ENCODE measurements around the gene ATP6V1G1.
A peak's percentile ranks its signal among the peaks of the same experiment; 100 is the strongest.
"Not testable (repeated sequence)": the region's sequence is repeated elsewhere in the genome, so short reads cannot be mapped to it uniquely, and the experiment has no call there.

ATP6V1G1 gene, protein sequence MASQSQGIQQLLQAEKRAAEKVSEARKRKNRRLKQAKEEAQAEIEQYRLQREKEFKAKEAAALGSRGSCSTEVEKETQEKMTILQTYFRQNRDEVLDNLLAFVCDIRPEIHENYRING

DNA sequence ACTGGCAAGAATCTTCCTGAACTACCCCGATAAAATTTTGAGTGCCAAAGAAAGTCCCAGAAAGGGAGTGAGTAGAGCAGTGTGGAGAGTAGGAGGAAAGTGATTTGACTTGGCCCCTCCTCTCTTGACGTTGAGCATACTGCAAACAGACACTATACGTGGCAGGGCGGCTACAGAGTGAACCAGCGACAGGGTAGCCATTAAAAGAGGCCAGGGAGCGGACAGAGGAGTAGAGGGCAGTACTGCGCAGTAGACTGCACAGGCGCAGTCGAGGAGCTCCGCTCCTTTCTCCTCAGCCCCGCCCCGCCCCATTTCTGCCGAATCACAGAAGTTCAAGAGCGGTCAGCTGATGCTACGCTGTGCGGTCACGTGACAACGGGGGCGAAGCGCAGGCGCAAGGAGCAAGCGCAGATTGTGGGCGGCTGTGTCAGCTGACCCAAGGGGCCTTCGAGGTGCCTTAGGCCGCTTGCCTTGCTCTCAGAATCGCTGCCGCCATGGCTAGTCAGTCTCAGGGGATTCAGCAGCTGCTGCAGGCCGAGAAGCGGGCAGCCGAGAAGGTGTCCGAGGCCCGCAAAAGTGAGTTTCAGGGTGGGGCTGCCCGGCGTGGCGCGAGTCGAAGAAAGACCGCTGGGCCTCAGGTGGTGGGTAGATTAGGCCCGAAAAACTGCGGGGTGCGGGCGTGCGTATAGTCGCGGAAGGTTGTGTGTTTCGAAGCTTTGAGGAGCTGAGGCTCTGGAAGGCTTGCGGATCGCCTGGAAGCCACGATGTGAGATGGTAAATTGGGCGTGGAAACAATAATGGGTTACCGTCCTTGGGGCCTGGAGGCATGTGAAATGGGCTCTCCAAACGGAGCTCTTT, at the start of gene ATP6V1G1:
Gene ATP6V1G1, plus strand, starts transcription at position 425 of the 858 bp plus-strand sequence. Its CDS starts 70 bp downstream, at position 495.
- peak; percentile 95 for ATAC-seq

DNA sequence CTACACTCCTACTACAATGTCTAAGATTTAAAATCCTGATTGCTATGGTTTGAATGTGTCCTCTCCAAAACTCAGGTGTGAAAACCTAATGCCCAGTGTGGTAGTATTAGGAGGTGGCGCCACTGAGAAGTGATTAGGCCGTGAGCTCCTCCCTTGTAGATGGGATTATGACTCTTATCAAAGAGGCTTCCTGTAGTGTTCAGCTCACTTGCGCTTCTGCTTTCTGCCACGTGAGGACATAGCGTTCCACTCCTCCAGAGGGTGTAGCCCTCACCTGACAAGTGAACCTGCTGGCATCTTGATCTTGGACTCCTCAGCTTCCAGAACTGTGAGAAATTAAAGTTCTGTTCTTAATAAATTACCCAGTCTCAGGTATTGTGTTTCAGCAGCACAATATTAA, 49.3 kb upstream of the ATP6V1G1 start:
- ATAC-seq, result peak; percentile 76 to 81

DNA sequence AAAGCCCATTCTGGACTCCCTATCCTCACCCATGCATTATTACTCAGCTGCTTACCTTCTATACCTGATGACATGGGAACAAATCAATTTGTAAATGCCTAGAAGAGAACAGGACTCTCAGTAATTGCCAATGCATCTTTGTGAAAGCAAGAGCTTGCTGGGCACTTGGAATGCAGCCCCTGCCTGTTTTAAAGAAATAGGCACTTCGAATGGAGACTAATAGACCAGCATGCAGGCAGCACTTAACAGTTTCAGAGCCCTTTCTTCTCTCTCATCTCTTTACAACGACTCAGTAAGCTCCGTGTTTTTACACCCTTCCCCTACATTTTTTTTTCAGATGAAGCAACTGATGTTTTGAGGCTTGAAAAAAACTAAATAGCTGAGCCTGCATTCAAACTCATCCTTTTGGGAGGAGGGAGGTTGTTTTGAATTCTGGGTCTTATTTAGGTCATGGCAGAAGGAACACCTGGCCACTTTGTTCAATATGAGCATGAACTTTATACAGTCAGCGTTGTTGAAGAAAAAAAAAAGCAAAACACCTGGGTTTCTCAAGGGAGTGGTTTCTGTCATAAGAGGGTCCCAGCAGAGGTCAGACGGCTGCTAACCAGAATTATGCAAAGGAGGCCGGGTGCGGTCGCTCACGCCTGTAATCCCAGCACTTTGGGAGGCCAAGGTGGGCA, 47.7 kb upstream of the ATP6V1G1 start:
- ATAC-seq, result no peak

DNA sequence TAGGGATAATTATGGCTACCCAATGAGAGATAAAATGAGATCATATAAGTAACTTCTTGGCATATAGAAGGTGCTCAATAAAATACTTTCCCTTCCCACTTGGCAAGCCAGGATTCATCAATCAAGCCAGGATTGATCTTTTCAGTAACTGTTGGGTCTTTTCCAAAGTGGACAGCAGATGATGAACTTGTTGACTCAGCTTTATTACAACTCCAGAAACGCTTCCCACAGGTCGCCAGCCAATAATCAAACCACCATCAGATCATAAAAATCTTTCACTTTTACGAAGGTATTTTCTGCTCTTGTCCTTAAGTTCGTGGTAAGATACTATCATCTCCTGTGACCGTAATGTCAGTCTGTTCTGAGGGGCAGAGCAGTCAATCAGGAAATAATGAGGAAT, 42.5 kb upstream of the ATP6V1G1 start:
- no peak for ATAC-seq

DNA sequence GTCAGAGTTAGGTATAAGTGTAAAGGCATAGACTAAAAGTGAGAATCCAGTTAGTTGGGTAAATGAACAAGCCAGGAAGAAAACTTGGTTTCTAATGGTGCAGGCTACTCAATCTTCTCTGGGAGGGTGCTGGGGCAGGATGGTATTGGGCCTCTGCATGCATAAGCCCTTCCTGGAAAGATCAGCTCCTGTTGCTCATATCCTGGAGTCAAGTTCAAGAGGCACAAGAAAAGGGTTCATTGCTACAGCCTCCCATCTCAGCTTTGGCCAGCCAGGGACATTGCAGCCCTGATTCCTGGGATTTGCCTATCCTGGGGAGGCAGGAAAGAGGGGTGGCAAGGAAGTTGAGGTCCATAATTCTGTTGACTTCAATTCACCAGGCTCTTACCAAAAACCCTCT, 40.7 kb upstream of the ATP6V1G1 start:
- ATAC-seq, result no peak

DNA sequence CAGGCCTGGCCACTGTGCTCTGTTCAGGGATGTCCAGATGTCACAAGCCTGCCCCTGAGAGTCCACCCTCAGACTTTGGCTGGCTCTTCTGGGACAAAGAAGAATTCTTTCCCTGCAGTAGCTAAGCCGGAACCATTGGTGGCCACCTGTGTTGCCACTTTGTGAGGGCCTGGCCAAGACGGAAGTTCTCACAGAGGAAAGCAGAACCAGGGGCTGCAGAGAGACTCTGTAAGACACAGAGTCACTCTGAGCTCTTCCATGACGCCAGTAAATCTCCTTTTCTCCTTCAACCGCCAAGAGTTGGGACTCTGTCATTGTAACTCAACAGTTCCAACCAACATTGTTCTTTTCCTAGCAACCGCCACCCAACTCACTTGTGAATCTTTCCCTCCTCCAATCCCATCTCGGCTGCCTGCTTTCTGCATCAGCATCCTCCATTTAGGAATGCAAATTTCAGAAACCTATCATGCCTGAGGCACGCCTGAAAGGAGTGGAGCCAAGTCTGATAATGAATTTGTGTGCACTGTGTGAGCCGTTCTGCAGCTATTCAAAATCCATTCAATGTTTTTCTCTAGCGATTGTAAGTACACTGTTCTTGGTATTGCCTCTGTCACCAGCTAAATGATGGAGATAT, 37.8 kb upstream of the ATP6V1G1 start:
- no peak for ATAC-seq

- ATAC-seq, result no peak
Observed at GRCh38 chr9:114551750-114552685, 35.6 kb upstream of the ATP6V1G1 start.

DNA sequence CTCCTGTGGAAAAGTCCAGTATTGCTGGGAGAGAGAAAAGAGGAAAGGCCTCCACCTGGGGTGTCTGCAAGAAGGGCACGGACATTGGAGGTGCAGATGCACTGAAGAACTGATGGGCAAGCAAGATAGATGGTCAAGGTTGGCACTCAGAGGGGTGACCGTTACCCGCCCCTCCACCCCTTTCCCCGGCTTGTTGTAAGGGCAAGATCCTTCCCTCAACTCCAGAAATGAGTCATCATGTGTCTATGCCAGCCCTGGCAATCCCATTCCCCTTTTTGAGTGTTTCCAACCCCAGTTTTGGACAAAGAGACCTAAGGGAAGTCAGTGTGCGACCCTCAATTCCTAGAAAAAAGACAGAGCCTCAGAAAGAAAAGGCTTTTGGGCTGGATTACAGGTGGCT, 34.9 kb upstream of the ATP6V1G1 start:
- ATAC-seq, result no peak

DNA sequence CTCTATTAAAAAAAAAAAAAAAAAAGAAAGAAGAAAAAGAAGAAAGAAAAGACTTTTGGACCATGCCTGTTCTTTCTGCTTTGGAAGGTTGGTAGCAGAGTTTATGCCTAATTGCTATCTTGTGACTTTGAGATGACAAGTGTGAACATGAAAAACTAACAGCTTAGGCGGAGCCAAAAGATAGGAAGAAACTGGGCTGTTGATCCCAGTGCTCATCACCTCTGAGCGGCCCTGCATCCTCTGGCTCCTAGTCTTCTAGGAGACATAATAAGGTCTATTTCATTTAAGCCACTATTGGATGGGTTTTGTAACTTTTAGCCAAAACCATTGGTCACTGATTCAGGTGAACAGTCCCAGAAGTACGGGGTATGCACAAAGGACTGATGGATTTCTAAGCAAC, 34.4 kb upstream of the ATP6V1G1 start:
- ATAC-seq, result no peak

GRCh38 chr9:114555696-114556095, 31.9 kb upstream of the ATP6V1G1 start:
- ATAC-seq, result no peak

DNA sequence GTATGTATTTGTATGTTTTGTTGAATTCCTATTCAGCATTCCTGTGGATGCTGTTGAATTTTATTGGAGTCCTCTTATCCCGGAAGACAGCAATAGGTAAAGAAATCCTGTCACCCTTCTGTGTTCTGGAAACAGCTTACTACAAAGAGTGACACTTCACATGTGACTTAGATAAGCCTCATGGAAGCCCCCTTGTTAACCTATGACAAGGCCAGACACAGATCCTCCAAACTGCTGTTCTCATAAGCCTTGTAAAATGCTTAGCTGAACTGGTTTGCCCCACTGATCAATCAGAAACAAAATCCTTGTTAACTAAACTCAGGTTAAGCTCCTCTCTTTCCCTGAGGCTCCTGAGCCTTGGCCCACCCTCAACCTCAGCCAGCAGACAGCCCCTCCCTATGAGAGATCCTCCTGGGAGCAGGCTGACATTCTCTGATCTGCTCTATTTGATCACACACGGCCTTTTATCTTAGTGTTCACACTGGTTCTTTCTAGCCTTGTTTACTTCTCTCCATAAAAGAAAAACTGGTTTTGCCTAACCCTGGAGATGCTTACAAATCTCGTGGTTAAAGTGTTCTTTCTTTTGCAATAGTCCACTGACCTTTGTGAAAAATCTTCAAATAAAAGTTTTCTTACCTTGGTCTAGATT, 29.4 kb upstream of the ATP6V1G1 start:
- no peak for ATAC-seq

DNA sequence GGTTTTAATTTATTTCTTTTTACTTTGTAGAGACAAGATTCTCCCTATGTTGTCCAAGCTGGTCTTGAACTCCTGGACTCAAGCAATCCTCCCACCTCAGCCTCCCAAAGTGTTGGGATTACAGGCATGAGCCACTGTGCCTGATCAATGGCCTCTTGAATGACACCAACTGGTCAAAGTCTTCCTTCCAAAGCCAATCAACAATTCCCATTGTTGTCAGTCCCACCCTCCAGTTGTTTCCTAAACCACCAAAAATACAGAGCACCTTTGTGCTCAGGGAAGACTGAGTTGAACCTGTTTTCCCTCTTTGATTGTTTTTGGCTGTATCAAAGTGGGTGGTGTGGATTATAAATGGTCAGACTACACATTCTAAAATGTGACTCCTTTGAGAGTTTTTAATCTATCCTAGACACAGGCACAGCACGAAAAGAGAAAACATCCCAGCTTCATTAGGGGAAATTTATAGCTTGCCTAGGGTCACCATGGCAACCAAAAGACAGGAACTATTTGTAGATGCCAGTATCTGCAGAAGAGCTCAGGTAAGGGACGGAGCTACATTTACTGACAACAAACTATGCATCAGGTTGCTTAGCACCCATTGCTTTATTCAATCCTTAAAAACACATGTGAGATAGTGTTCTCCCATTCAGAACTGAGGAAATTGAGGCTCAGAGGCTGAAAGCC, 27.6 kb upstream of the ATP6V1G1 start:
- no peak for ATAC-seq

DNA sequence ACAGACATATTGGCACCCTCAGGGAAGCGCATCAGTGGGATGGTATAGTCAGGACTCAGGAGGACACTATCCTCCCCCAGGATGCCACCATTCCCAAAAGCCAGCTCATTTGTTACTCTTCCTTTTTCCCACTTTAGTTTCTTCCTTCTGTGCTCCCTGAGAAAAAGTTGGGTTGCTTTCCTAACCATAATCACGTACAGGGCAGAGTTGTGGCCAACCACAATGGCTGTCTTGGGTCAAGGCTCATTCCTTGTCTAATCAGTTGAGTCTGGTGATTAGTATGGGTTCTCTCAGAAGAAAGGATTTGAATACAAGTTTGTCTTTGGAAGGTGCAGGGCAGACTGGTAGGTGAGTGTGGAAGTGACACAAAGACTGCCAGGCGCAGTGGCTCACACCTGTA, 26.6 kb upstream of the ATP6V1G1 start:
- ATAC-seq, result no peak

DNA sequence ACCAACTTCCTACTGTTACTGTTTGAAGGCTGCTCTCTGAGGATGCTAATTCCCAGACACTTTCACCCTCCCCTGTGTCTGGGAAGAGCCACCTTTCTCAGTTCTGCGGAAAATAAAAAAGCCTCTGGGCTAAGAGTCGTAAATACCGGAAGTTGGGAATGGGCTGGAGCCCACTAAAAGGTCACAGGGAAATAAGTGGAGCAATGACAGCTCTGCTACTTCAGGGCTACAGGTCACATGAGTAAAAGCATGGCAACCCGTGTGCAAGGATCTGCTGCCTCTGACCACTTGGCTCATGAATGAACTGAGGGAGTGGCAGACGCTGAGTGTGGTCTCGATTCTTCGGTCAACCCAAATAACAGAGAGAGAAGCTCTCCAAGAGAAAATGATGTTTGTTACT, 25.8 kb upstream of the ATP6V1G1 start:
- ATAC-seq, result no peak

DNA sequence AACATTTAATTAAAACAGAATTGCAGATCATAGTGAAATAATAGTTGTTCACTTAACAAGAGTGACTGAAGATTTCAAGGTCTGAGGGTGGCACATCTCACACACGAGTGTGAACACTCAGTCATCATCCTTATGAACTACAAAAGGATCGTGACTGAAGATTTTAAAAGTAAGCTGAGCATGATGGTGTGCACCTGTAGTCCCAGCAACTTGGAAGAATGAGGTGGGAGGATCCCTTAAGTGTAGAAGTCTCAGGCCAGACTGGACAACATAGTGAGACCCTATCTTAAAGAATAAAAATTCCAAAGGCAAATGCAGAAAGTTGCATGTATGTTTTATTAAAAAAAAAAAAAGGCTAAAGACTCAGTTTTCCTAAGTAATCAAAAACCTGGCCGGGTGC, 22.4 kb upstream of the ATP6V1G1 start:
- ATAC-seq, result no peak

DNA sequence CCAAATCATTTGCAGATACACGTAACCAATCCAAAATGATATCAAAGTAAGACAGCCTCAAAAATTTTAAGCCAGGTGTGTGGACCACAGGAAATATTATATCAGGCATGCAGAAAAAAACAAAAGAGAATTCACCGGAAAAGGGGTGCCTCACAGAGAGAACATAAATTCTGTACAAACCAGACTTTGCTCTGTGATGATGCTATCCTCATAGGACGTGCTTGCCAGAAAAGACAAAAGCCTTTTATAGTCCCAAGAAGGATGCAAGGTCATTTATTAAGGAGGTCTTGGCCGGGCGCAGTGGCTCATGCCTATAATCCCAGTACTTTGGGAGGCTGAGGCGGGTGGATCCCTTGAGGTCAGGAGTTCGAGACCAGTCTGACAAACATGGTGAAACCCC, 16.8 kb upstream of the ATP6V1G1 start:
- ATAC-seq, result no peak

DNA sequence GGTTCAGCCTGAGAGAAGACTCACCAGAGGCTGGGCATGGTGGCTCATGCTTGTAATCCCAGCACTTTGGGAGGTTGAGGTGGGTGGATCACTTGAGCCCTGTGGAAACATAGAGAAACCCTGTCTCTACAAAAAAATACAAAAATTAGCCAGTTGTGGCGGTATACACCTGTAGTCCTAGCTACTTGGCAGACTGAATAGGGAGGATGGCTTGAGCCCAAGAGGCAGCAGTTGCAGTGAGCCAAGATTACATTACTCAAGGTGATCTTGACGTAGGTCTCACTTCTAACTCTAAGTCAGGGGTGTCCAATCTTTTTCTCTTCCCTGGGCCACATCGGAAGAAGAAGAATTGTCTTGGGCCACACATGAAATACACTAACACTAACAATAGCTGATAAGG, 16.2 kb upstream of the ATP6V1G1 start:
- no peak for ATAC-seq

DNA sequence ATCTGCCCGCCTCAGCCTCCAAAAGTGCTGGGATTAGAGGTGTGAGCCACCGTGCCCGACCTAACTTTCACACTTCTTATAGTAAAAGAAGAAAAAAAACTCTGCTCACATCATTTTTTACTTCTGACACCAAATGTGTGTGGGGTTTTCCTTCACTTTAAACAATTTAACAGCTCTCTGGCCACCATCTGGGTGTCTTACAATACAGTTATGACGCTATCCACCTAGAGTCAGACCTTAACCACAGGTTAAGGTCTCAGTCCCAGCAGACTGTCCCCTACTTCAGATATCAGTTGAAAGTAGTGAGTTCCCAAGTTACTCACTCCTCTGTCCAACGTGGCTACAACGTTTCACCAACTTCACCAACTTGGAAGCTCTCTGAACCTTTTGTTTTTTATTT, 15.4 kb upstream of the ATP6V1G1 start:
- no peak for ATAC-seq

- ATAC-seq, result no peak
Observed at GRCh38 chr9:114574438-114574837, 13.1 kb upstream of the ATP6V1G1 start.

DNA sequence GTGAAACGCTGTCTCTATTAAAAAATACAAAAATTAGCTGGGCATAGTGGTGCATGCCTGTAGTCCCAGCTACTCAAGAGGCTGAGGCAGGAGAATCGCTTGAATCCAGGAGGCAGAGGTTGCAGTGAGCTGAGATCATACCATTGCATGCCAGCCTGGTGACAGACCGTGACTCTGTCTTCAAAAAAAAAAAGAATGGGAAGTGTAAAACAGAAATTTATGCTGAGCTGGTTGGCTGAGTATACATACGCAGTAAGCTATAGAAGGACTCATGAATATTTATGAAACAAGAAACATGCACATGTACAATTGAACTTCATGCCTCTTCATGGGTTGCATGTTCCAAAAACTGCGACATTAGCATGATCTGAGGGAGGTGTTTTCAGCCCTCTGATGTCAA, 10.8 kb upstream of the ATP6V1G1 start:
- not testable (repeated sequence) for ATAC-seq

GRCh38 chr9:114578134-114578533, 9.4 kb upstream of the ATP6V1G1 start:
- ATAC-seq, result not testable (repeated sequence)

Data from activated CD4-positive, CD25-positive, alpha-beta regulatory T cell treated with anti-CD3 and anti-CD28 coated beads, Interleukin-2, amount 50 U/mL, for 24 hours (primary cell).